ENCODE results near the gene AVPR1B.

DNA sequence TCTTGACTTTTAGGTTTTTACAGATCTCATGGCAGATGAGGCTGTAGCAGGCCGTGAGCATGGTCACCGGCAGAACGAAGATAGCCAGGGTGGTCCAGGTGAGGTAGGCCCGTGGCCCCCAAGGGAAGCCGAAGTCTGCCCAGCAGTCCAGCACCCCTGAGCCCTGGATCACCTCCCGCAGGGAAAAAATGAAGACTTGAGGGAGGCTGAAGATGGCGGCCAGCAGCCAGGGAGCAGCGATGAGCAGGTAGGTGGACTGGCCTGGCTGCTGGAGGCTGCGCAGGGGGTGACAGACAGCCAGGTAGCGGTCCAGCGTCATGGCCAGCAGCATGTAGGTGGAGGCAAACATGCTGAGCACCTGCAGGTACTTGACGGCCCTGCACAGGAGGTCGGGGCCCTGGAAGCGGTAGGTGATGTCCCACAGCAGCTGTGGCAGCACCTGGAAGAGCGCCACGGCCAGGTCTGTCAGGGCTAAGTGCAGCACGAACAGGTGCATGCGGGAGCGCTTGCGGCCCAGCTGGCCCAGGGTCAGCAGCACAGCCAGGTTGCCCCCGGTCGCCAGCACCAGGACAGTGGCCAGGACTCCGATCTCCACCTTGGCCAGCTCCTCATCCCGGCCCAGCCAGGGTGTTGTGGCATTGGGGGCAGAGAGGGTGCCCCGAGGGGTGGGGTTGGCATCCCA, 856 bp downstream of the AVPR1B start:
- no peak for TF ChIP-seq ESRRA (IDR thresholded peaks at IDR 0.05; ENCODE audit: borderline replicate concordance, low read length)
- TF ChIP-seq, protein P1, sequence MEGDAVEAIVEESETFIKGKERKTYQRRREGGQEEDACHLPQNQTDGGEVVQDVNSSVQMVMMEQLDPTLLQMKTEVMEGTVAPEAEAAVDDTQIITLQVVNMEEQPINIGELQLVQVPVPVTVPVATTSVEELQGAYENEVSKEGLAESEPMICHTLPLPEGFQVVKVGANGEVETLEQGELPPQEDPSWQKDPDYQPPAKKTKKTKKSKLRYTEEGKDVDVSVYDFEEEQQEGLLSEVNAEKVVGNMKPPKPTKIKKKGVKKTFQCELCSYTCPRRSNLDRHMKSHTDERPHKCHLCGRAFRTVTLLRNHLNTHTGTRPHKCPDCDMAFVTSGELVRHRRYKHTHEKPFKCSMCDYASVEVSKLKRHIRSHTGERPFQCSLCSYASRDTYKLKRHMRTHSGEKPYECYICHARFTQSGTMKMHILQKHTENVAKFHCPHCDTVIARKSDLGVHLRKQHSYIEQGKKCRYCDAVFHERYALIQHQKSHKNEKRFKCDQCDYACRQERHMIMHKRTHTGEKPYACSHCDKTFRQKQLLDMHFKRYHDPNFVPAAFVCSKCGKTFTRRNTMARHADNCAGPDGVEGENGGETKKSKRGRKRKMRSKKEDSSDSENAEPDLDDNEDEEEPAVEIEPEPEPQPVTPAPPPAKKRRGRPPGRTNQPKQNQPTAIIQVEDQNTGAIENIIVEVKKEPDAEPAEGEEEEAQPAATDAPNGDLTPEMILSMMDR (IDR thresholded peaks at IDR 0.05), result no peak
